MG63 (cell line): ENCODE results near the gene CCDC93. TPM values are rescaled to one million over a fixed set of nuclear protein-coding genes. Genes with fewer than 3 reads are reported as not detected.

Experiments used
- DNase-seq: peaks from one replicate; pipeline ENCODE4 v3.0.0-alpha.2; 2020
- H3K27me3 ChIP-seq: fragments of 250-450 bp; sonication (Bioruptor Pico); 2 replicates; pipeline ENCODE4 v1.5.1; 2020; ENCODE audit warnings: mild to moderate bottlenecking, moderate library complexity
- H3K36me3 ChIP-seq: fragments of 250-450 bp; sonication (Bioruptor Pico); 2 replicates; pipeline ENCODE4 v1.5.1; 2020; ENCODE audit warnings: mild to moderate bottlenecking, moderate library complexity
- H3K4me3 ChIP-seq: fragments of 250-450 bp; sonication (Bioruptor Pico); 2 replicates; pipeline ENCODE4 v1.5.1; 2020; ENCODE audit warnings: mild to moderate bottlenecking, moderate library complexity
- H3K9me3 ChIP-seq: fragments of 250-450 bp; sonication (Bioruptor Pico); 2 replicates; pipeline ENCODE4 v1.5.1; 2020; ENCODE audit warnings: mild to moderate bottlenecking, moderate library complexity
- total RNA-seq: library from RNA; depleted of rRNA; stranded (reverse); fragments of >200 nt; shearing (Covaris generic); gene quantifications from 2 replicates; pipeline ENCODE4 v1.2.3, GENCODE V29; 2014; ENCODE audit warnings: low replicate concordance; rRNA removed

Gene CCDC93, protein sequence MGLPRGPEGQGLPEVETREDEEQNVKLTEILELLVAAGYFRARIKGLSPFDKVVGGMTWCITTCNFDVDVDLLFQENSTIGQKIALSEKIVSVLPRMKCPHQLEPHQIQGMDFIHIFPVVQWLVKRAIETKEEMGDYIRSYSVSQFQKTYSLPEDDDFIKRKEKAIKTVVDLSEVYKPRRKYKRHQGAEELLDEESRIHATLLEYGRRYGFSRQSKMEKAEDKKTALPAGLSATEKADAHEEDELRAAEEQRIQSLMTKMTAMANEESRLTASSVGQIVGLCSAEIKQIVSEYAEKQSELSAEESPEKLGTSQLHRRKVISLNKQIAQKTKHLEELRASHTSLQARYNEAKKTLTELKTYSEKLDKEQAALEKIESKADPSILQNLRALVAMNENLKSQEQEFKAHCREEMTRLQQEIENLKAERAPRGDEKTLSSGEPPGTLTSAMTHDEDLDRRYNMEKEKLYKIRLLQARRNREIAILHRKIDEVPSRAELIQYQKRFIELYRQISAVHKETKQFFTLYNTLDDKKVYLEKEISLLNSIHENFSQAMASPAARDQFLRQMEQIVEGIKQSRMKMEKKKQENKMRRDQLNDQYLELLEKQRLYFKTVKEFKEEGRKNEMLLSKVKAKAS
- total RNA-seq, result 12.2 and 13.2 TPM in 2 replicates

DNA sequence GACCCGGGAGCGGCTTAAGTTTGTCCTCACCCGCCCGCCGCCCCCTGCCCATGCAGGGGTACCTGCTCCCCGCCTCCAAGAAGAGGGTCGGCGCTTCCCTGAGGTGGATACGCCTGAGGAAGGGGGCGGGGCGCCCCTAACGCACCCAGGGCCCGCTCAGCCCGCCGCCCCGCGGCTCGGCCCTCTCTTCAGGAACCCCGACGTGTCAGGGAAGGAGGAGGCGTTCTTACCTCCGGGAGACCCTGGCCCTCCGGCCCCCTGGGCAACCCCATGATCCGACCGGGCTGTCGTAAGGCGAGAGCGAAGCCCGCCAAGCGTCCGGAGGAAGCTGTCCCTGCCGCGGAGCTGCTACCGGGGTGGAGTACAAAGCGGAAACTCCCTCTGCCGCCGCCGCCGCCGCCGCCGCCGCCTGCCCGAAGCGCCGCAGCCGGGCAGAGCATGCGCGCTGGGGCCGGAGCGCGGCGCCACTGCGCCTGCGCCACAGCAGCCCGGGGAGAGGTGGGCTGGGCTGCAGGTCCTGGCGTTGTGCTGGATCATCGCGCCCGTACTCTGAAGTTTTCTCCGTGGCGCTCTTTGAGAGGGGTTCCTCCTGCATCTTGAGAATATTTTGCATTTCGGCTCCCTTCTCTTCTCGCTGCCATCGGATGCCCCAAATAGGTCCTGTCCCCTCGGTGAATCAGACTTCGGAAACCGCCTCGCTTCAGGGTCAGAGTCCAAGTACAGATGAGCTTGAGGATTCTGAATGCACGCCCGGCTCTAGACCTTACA is at the start of gene CCDC93:
Gene CCDC93, minus strand, starts transcription at position 347 of the 768 bp plus-strand sequence. Its CDS starts 75 bp downstream, at position 272.
- H3K27me3 ChIP-seq, result no peaks in the 10 kb centered on the region
- H3K4me3 ChIP-seq, result peak within 1 kb of the TSS; percentile 98
- H3K36me3 ChIP-seq, result peaks cover 6% of the 10 kb centered on the region
- DNase-seq, result peak; percentile 80
- H3K9me3 ChIP-seq, result no peaks in the 10 kb centered on the region

DNA sequence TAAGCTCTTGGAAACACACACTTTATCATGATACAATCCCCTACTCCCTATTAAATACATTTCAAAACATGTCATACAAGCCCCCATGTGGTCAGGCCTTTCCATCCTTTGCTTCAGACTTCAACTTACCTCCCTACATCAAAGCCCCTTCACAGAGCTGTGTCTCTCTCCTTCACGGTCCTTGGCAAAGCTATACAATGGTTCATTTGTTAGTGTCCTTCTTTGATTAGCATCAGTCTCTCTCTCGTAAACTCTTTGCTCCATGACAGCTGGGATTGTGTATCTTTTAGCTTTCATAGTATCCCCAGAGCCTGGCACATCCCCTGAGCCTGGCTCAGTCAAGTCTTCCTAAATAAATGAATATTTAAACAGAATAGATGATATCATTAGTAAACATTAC is 48.8 kb upstream of the CCDC93 start:
- no peaks in the 10 kb centered on the region for H3K27me3 ChIP-seq
- no peak overlapping the region for H3K4me3 ChIP-seq
- no peaks in the 10 kb centered on the region for H3K36me3 ChIP-seq
- DNase-seq, result no peak
- H3K9me3 ChIP-seq, result no peaks in the 10 kb centered on the region

DNA sequence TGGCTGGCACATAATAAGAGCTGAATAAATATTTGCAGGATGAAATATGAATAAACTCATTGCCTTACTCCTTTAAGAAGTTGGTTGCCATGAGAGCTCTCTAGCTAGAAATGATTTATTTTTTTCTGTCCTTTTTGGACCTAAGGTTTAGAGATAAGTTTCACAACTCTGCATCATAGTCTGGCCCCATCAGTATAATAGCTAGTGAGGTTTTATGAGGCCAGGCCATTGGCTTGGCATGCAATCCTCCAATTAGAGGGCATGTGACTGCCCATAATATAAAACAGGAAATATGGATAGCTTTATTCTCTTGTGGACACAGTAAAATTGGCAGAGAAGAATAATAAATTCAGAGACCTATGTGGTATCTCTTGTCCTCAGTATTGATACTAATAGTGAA is 48.2 kb upstream of the CCDC93 start:
- H3K27me3 ChIP-seq, result no peaks in the 10 kb centered on the region
- no peaks in the 10 kb centered on the region for H3K36me3 ChIP-seq
- no peaks in the 10 kb centered on the region for H3K9me3 ChIP-seq
- DNase-seq, result peak; percentile 37
- no peak overlapping the region for H3K4me3 ChIP-seq

DNA sequence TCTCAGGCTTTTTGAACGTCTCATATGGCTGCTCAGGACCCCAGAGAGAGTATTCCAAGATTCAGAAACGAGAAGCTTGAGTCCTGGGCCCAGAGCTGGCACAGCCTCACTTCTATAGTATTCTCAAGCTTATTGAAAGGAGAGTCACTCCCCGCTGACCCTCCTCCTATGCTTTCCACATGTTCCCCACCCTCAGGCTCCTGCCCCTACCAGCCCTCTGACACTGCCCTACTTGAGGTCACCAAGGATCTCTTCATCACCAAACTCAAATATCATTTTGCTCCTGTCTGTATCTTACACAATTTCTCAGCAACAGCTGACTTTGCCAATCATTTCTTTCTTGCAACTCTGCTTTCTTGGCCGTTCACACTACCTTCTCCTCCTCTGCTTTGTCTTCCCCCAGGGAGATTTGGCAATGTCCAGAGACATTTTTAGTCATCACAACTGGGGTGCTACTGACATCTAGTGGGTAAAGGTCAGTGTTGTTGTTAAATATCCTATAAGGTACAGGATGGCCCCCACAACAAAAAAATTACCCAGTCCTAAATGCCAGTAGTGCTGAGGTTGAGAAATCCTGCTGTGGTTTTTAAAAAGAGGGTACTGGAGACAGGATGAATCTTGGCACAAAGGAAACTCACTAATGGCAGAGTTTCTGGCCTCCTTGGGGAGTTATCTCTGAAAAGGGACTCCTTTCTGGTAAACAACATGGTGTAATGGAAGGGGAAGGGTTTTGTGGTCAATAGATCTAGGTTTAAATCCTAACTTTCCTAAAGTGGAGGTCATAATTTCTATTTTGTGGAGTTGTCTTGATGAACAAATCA is 47.5 kb upstream of the CCDC93 start:
- Histone ChIP-seq H3K9me3 (no peaks in the 10 kb centered on the region), H3K36me3 (no peaks in the 10 kb centered on the region), H3K4me3 (no peak overlapping the region), H3K27me3 (no peaks in the 10 kb centered on the region)
- peak; percentile 51 for DNase-seq

DNA sequence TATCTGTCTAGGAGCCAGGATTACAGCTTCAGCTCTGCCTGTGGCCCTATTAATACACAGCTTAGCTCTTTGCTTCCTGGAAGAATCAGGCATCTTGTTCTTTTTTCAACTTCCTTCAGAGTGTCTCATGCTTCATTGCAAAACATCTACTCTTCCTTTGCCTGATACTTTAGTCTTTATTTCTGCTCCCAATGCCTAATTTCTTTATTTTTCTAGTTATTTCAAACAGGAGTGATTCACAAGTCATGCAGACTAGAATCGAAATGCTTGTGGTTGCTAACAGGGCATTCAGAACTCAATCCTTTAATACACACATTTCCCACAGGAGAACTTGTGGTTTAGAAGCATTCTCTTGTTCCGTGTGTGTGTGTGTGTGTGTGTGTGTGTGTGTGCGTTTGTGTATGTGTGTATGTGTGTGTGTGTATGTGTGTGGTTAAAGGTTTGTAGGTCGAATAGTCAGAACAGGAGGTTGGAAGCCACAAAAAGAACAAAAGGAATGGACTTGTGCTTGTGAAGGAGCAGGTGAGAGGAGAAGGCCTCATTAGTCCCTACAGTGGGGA is 46.1 kb upstream of the CCDC93 start:
- H3K36me3 ChIP-seq, result no peaks in the 10 kb centered on the region
- no peaks in the 10 kb centered on the region for H3K27me3 ChIP-seq
- no peak overlapping the region for H3K4me3 ChIP-seq
- no peaks in the 10 kb centered on the region for H3K9me3 ChIP-seq
- no peak for DNase-seq

DNA sequence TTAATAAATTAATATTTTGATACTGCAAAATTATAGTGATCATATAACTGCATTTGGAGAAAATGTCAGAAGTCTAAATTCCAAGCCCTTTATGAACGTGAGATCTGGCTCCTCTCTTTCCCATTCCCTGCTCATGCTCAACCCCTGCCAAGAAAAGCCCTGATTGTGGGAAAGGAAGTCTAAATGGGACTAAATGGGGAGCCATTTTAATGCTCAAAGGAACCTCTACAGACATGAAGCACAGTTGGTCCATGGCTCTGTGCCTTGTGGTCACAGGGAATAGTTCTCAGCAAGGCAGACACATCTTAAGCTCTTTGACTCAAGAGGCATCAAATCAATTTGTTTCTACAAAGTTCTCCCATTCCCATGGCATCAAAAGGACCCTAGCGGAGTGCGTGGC is 45.1 kb upstream of the CCDC93 start:
- Histone ChIP-seq H3K4me3 (no peak overlapping the region), H3K27me3 (no peaks in the 10 kb centered on the region), H3K9me3 (no peaks in the 10 kb centered on the region), H3K36me3 (no peaks in the 10 kb centered on the region)
- no peak for DNase-seq

DNA sequence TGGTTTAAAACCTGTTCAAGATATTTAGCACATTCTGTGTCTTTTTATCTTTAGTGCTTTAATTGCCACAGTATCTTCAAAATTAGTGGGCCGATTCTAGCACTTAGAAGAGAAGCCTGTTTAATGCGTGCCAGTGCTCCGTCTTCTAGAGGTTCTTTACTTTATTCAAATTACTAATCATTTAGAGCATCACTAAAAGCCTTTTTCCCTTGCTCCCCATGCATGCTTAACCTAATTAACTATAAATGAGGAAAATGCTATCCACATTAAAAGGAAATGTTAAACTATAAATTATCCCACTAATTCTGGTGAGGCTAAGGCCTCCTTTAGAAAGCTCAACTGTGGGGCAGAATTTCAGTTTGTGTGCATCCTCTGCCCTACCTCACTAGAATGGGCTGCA is 42.9 kb upstream of the CCDC93 start:
- Histone ChIP-seq H3K9me3 (no peaks in the 10 kb centered on the region), H3K36me3 (no peaks in the 10 kb centered on the region), H3K4me3 (no peak overlapping the region), H3K27me3 (no peaks in the 10 kb centered on the region)
- DNase-seq, result no peak

DNA sequence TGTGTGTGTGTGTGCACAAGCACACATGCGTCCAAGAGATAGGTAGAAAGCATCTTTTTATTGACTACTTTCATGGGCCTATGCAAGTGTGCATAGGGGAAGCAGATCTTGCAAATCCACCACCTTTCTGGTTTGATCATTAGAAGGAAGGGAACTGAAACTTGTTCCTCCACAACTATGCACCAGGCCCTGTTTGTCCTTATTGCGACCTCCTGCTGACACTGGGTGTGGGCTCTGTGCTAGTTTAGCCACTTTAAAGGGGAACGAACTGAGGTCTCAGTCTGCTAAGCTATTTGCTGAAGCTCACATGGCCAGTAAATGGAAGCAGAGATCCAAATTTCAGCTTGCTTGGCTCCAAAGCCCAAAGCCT is 42.3 kb upstream of the CCDC93 start:
- H3K27me3 ChIP-seq, result no peaks in the 10 kb centered on the region
- DNase-seq, result no peak

DNA sequence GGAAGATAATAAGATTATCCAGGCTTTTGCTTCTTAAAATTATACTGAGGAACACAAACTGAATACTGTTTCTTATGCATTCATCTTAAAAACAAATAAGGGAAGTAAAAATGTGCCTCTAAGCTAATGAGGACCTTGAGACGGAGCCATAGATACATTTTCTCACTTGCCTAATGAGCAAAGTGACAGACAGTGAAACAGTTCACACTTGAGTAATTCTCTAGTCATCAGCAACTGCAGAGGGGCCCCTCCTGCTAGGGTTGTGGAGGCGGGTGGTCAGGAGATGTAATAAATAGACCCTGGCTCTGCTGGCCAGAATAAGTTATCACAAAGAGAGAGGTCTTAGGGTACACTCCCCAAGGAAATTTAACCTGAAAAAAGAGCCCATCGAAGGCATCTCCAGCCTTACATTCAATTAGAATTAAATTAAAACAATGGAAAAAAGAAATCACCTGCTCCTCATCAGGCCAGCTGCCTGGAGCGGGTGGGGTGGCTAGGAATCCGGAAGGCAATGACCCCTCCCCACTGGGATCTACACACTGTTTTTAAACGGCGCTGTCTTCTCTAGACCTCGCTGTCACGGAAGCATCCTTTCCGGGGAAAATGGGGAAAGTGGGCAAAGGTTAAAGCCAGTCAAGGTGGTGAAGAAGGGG is 41.8 kb upstream of the CCDC93 start:
- no peak for DNase-seq
- Histone ChIP-seq H3K27me3 (no peaks in the 10 kb centered on the region), H3K36me3 (no peaks in the 10 kb centered on the region), H3K9me3 (no peaks in the 10 kb centered on the region), H3K4me3 (no peak overlapping the region)

More for the DNA sequence above, 42.3 kb upstream of the CCDC93 start:
- Histone ChIP-seq H3K4me3 (no peak overlapping the region), H3K9me3 (no peaks in the 10 kb centered on the region), H3K36me3 (no peaks in the 10 kb centered on the region)

DNA sequence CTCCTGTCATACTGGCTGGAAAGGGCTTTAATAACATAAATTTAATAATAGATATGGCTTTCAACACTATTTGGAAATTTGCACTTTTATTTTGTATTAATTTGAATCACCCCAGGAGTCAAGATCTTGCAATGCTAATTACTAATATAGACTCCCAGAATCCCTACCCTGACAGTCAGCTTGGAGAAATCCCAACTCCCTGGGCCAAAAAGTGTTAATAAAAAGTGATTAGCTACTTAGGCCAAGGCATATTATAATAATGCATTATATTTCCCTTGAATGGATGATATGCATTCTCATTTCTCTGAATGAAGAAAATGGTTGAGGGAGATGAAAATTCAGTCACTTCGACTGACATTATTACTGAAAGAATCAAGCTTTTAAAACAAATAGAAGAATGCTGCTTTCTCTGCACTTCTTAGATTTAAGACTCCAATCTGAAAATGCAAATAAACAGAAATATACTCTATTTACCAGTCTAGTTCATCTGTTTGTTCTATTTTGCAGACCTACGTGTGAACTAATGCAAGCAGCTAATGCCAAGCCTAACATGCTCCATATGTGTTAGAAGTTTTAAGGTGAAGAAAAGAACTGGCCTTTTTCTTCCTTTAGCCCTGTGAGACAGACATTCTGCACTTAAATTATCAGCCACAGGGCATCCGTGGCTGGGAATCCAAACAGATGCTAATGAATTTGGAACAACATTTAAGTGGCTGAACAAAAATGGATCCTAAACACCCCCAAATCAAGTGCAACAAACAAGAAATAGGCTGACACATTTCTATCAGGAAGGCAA is 40.5 kb upstream of the CCDC93 start:
- DNase-seq, result no peak
- Histone ChIP-seq H3K36me3 (no peaks in the 10 kb centered on the region), H3K4me3 (no peak overlapping the region), H3K9me3 (no peaks in the 10 kb centered on the region), H3K27me3 (no peaks in the 10 kb centered on the region)

DNA sequence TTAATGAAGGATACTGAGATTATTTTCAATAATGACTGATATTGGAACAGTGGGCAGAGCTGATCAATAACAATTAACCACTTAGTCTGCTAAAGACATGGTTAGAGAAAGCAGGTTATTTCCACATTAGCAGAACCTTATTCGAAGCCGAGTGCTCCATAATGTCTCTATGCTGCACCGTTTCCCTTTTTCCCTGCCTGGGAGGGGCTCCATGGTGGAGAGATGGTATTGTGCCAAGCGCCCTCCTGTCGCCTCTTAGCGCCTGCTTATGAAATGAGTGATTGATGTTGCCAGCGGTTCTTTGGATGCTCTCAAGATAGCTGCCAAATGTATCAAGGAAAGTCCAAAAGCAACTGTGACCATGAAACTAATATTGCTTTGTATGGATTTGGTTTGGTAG is 39.8 kb upstream of the CCDC93 start:
- Histone ChIP-seq H3K36me3 (no peaks in the 10 kb centered on the region), H3K27me3 (no peaks in the 10 kb centered on the region), H3K4me3 (no peak overlapping the region), H3K9me3 (no peaks in the 10 kb centered on the region)
- no peak for DNase-seq

DNA sequence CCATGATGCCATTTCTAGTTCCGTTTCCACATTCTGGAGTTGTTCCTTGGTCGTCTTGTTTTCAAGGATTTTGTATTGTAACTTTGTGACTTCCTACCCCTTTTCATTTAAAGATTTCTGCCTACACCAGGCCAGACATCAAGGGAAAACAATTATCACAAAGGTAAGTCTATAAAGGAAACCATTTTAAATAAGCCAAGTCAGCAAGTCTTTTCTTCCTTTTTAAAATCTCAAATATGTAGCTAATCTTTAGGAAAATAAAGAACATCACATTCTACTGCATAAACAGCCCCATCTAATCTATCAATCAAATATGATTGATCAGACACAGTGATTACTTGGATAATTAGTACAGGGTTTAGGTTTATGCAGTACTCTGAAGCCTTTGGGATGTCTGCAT is 38.6 kb upstream of the CCDC93 start:
- Histone ChIP-seq H3K27me3 (no peaks in the 10 kb centered on the region), H3K36me3 (no peaks in the 10 kb centered on the region), H3K9me3 (no peaks in the 10 kb centered on the region), H3K4me3 (no peak overlapping the region)
- no peak for DNase-seq

DNA sequence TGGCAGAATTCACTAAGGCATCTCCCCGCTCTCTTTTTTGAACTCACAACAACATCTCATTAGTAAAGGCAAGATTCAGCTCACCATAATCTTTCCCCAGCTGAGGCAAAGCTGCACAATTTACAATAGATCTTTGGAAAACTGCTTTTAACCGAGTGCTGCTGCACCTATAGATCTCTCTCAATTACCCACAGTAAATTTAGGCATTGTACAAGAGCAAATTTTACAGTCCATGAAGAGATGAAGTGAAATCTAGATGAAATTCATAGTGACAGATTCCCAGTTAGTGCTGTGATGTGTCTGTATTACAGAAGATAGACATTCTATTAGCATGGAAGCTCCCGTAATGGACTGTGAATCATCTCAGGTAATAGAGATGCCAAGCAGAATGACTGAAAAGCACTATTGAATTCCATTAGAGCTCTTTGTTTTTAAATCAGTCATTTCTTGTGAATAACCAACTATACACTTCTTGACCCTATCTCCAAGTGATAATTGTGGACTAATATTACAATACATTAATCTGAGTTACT is 38.0 kb upstream of the CCDC93 start:
- Histone ChIP-seq H3K4me3 (no peak overlapping the region), H3K36me3 (no peaks in the 10 kb centered on the region)
- DNase-seq, result no peak

DNA sequence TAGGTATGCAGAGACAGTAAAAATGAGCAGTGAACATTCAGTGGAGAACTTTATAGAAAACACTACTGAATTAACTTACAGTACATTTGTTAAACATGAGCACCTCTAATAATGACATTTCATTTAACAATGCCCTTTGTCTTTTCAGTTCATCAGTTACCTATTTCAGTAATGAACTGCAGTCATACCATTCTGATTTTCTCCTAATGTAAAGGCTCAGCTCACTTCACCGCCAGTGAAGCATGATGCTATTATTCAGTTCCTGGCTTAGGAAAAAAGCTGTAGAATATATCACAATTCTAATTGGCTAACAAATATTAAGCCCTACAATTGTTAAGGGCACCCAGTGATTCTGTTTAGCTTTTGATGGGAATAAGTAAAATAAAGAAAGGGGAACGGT is 37.1 kb upstream of the CCDC93 start:
- H3K9me3 ChIP-seq, result no peaks in the 10 kb centered on the region
- no peaks in the 10 kb centered on the region for H3K36me3 ChIP-seq
- no peak overlapping the region for H3K4me3 ChIP-seq
- no peaks in the 10 kb centered on the region for H3K27me3 ChIP-seq
- DNase-seq, result no peak

More for the DNA sequence above, 38.0 kb upstream of the CCDC93 start:
- H3K27me3 ChIP-seq, result no peaks in the 10 kb centered on the region
- H3K9me3 ChIP-seq, result no peaks in the 10 kb centered on the region

DNA sequence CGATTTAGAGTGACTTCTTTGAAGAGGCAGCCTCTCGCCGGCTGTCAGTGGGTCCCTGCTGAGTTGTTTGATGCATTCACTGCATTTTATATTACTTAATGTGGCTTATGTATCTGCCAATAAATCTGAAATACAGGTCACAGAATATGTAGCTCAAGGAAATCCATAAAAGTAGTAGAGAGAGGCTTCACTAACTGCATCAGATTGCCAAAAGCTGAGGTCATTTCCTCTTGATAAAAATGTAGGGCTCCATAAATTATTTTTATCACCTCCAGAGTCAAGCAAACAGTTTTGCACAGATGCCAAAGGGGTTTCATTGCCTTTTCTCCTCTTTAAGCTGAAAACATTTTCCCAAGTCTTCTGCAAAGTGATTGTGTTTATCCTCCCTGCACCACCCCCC is 36.5 kb upstream of the CCDC93 start:
- H3K27me3 ChIP-seq, result no peaks in the 10 kb centered on the region
- H3K4me3 ChIP-seq, result no peak overlapping the region
- no peak for DNase-seq
- H3K36me3 ChIP-seq, result no peaks in the 10 kb centered on the region
- no peaks in the 10 kb centered on the region for H3K9me3 ChIP-seq
